GM13977 (cell line): ENCODE measurements around the gene SFXN2.
"Not testable (repeated sequence)": the region's sequence is repeated elsewhere in the genome, so short reads cannot be mapped to it uniquely, and the experiment has no call there.

ENCODE experiments used
- DNase-seq: peaks from one replicate; pipeline ENCODE4 v3.0.0; 2012; ENCODE audit warnings: low spot score
- in situ Hi-C: fragments of 300-500 bp; cut with MboI; formaldehyde crosslinking; loops from one replicate; pipeline ENCODE4 v1.12.0; 2022; ENCODE audit warnings: low sequenced_read_pairs, low pct_unique_long_range_greater_than_20kb, mixed read lengths, inconsistent platforms; ENCODE audit not compliant: unreplicated experiment
- TF ChIP-seq, protein P1 (sequence below): IDR thresholded peaks from 2 replicates; pipeline ENCODE4 v1.5.1; 2012; ENCODE audit warnings: mild to moderate bottlenecking, control low read depth; ENCODE audit not compliant: insufficient read depth; ENCODE audit errors: extremely low read depth, missing control alignments

SFXN2 gene

GRCh38 chr10:102682416-102682815, 32.0 kb upstream of the SFXN2 start:
- TF ChIP-seq, protein P1, sequence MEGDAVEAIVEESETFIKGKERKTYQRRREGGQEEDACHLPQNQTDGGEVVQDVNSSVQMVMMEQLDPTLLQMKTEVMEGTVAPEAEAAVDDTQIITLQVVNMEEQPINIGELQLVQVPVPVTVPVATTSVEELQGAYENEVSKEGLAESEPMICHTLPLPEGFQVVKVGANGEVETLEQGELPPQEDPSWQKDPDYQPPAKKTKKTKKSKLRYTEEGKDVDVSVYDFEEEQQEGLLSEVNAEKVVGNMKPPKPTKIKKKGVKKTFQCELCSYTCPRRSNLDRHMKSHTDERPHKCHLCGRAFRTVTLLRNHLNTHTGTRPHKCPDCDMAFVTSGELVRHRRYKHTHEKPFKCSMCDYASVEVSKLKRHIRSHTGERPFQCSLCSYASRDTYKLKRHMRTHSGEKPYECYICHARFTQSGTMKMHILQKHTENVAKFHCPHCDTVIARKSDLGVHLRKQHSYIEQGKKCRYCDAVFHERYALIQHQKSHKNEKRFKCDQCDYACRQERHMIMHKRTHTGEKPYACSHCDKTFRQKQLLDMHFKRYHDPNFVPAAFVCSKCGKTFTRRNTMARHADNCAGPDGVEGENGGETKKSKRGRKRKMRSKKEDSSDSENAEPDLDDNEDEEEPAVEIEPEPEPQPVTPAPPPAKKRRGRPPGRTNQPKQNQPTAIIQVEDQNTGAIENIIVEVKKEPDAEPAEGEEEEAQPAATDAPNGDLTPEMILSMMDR: no peak
- no peak for DNase-seq
- in situ Hi-C loops: no loop called here

GRCh38 chr10:102682981-102683380, 31.5 kb upstream of the SFXN2 start:
- DNase-seq: no peak
- TF ChIP-seq, protein P1: no peak
- in situ Hi-C loops: no loop called here

GRCh38 chr10:102683736-102684135, 30.7 kb upstream of the SFXN2 start:
- in situ Hi-C loops: no loop called here
- DNase-seq: no peak
- TF ChIP-seq, protein P1: no peak

DNA sequence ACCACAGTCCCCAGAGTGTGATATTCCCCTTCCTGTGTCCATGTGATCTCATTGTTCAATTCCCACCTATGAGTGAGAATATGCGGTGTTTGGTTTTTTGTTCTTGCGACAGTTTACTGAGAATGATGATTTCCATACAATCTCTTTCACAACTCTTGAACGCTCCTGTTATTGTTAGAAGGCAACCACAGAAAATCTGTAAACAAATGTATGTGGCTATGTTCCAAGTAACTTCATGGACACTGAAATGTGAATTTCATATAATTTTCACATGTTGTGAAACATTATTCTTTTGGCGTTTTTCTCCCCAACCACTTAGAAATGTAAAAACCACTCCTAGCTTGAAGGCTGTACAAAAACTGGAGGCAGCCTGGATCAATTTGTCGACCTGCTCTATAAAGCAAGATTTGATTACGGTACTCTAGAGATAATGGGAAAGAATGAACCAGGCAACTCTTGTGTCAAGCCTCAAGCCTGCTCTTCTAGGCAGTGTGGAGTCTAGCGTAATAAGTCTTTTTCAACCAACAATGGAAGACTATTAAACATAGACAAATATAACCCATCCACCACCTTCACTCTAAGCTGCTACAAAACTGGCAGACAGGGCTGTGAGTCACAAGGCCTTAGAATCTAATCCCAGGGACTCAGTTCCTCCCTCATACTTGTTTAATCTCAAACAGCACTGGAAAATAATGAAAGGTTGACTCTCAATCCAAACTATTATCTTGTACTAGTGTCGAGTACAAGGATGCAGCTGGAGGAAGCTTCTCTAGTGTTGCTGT, 23.0 kb upstream of the SFXN2 start:
- TF ChIP-seq, protein P1: no peak
- in situ Hi-C loops: no loop called here
- no peak for DNase-seq

DNA sequence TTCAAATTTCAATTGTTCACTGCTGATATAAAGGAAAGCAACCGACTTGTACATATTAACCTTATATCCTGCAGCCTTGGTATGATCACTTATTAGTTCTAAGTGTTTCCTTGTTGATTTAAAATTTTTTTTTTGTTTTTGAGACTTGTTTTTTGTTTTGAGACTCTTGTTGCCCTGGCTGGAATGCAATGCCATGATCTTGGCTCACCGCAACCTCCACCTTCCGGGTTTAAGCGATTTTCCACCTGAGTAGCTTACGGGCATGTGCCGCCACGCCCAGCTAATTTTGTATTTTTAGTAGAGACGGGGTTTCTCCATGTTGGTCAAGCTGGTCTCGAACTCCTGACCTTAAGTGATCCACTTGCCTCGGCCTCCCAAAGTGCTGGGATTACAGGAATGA, 19.0 kb upstream of the SFXN2 start:
- in situ Hi-C loops: not testable (repeated sequence)

GRCh38 chr10:102696736-102697135, 17.7 kb upstream of the SFXN2 start:
- no peak for DNase-seq
- in situ Hi-C loops: no loop called here
- TF ChIP-seq, protein P1: no peak

More for the DNA sequence above, 19.0 kb upstream of the SFXN2 start:
- DNase-seq: not testable (repeated sequence)

GRCh38 chr10:102698894-102699293, 15.5 kb upstream of the SFXN2 start:
- DNase-seq: no peak
- TF ChIP-seq, protein P1: no peak
- in situ Hi-C loops: no loop called here
